Activated CD8-positive, alpha-beta memory T cell treated with anti-CD3 and anti-CD28 coated beads for 4 hours (primary cell): ENCODE data around the gene GMDS.
"Not testable (repeated sequence)": the region's sequence is repeated elsewhere in the genome, so short reads cannot be mapped to it uniquely, and the experiment has no call there.

ENCODE experiments used
- DNase-seq, 2 donors: peaks; one replicate each; pipeline ENCODE4 v3.0.0-alpha.2; 2020; ENCODE audit warnings: low read depth in 2 of 2

Gene GMDS

DNA sequence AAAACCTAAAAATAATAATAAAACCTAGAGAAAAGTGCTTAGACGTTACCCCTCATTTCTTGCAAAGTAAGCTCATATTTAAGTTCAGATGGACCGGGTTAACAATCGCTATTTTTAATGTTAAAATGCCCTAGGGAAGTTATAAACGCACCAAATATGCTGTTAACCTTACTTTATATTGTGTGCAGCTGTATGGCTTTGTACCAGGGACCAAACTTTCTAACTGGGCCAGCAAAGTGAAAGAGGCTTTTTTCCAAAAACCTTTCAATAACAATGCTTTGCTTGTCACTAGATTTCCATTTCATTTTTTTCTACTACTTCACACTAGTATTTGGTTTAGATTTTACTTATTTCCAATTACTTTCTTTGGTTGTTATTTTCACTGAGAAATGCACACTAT, 387.2 kb downstream of the GMDS start:
- DNase-seq: no peak

DNA sequence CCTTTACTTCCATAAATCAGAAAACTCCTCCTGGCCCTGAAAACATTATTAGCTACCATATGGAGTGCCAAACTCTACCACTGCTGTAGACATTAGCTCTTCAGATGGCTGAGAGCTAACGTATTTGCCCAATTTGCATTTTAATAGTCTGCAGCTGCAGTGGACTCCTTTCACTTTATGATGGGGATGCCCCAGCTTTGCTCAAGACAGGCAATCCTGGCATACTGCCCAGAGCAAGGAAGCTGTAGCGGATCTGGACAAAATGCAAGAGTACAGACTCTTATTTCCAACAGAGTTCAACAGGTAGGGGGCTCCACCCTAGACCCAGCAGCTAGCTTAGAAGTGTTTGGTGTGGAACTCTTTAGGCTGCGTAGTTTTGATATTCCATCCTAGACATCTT, 389.0 kb downstream of the GMDS start:
- no peak for DNase-seq

DNA sequence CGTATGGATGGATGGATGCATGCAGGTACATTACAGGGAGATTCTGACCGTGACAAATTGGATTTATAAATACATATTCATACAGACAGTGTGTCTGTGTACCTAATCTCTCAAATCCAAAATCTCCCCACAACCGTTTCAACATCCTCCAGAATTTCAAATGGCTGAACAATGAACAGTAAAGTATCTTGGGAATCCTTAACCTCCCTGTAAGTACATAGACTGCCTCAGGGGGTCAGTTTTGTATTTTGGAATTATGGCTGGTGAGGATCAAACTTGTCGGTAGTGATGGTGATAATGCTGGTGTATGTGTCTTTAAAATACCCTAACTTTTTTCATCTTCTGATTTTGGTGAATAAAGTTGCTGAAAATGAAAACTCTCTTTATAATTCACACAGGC, 389.5 kb downstream of the GMDS start:
- DNase-seq: no peak

DNA sequence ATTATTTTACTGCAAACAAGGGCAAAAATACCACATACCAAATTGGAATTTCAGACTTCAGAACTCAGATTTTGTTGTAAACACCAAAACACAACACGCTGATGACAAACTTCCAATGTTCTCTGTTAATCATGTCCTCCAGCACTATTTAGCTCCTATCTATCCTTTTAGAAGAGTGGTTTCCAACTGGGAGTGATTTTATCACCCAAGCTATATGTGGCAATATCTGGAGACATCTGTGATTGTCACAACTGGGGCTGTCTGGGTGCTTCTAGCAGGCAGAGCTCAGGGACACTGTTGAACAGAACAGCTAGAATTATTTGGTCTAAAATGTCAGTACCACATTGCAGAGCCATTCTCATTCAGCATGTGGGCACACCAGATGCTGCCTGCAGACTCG, 391.1 kb downstream of the GMDS start:
- DNase-seq: no peak

DNA sequence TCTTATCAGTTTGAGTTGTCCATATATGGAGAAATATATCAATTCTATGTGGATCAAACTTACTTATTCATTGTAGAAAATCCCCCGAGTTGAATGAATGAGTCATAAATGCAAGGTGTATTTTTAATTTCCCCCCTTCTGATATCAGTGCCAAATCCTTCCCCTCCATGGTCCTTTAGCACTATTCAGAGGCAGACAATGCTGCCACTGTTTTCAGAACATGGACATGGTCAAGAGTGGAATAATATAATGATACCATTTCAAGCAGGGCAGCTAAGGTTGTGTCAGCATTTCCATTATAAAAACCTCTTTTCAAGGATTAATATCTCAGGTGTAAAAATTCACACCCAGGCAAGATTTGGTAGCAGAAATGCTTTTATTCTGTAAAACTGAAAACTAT, 391.6 kb downstream of the GMDS start:
- DNase-seq: no peak

DNA sequence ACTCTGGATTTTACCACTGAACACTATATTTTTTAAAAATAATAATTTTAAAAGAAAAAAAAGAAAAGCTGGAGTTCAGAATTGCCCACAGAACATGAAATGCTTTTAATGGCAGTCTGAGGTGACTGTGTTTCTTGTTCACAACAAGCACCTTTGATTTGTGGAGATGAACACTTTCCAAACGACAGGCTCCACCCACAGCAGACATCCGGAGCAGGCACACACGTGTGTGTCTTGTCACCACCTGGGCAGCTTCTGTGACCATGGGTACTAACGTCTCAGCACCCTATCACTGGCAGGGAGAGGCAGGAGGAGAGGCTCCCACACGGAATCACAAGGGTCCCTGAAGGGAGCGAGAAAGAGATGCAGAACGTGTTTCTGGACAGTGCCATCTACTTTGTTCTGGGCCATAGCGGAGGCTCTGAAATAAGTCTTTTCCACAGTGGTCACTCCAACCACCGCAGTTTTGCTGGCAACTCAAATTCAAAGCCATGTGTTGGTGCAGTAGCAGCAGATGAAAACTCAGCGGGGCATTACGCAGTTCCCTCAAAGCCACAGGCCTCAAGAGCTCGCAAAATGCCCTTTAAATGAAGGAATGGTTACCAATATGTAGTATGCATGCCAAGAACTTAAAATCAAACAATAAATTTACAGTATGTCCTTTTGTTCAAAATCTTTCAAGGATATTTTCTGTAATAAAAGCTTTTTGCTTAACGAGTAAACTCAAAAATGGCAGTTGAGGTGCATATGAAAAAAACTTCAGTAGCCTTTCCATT, 393.5 kb downstream of the GMDS start:
- no peak for DNase-seq

DNA sequence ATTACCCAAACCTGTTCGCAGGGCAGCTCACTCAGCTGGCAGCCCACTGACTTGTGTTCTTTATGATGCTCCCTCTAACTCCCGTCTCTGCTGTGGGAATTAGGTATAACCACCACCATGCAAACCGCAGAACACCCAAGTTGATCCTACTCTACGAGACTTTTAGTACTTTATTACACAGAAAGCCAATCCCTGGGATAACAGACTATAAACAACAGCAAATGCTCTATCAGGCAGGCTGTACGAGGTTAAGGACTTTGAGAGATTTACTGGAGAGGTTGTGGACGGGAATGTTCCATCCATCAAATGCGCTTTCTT, 394.6 kb downstream of the GMDS start:
- no peak for DNase-seq

DNA sequence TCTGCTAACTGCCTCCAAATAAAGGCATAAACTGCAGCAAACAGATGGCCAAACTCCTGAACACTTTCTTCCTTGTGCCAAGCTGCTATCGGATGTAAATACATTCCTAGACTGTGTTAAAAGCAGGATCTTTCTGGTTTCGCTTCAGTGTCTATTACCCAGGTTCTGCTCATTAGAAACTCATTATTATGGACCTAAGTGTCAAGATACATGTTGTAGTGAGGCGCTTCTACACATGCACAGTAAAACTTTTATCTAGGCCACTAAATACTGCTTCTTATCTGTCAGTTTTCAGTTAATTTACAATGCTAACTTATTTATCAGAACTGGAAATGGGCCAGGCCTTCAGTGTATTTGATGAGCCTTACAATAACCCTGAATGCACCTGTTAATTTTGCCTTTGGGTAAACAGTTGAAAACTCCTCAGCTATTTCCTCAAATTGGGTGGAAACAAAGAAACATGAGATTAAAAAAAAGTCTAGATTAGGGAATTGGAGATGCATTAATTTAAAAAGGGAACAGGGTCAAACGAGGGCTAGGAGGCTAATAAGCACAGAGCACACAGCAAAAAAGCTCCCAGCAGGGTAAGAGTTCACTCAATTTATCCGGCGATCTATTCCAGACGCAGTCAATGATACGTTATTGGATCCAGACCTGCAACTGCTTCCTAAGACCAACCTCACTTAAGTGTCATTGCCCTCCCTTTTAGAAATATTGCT, 395.1 kb downstream of the GMDS start:
- DNase-seq: no peak

DNA sequence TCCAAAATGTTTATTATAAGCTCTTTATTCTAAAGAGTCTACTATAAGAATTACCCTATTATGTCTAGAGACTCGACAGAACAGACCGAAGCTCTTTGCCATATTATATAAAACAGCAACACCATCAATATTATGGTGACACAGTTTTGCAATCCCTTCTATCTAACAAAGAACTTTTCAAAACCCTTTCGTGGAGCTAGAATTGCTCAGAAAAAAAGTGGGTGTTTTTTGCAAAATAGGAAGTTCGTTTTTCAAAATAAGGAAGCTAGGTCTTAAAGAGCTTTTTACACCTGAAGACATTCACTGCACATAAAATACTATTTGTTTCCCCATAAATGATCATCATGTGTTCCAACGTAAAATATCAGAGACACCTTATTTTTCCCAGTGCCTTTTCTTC, 395.7 kb downstream of the GMDS start:
- no peak for DNase-seq

DNA sequence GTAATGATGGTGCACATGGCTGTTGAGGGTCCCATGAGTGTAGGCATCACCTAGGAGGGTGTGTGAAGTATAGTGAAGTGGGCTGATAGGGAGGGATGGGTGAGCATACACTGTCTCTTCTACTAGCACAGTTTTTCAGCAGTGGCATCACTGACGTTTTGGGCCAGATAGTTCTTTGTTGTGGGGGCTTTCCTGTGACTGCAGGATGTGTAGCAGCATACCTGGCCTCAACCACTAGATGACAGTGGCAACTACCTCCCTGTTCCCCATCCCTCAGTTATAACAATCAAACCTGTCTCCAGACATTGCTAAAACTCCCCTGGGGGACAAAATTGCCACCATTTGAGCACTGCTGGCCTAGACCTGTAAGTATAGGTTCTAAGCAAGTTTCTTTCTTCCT, 396.7 kb downstream of the GMDS start:
- DNase-seq: no peak

DNA sequence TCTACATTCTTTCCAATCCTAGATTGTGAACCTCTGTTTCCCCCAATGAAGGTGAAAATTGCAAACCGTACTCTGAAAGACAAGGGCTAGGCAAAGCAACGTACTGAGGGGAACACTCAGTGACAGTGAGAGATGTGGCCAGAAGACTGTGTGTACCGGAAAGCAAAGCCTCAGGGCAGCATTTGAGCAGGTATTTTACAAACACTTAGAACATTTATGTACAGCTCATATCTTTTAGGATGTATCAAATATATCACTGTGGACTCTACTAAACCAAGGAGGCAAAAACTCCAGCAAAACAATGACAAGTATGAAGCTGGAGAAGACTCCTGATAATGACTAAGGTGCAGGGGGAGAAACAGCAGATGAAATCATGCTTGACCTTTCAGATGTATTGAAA, 398.8 kb downstream of the GMDS start:
- DNase-seq: no peak

DNA sequence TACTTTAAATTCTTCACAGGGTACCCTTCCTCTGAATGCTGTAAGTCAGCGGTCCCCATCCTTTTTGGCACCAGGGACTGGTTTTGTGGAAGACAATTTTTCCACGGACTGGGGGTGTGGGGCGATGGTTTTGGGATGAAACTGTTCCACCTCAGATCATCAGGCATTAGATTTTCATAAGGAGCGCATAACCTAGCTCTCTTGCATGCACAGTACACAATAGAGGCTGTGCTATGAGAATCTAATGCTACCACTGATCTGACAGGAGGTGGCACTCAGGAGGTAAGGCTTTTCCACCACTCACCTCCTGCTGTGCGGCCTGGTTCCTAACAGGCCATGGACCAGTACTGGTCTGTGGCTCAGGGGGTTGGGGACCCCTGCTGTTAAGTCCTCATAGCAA, 399.9 kb downstream of the GMDS start:
- not testable (repeated sequence) for DNase-seq

DNA sequence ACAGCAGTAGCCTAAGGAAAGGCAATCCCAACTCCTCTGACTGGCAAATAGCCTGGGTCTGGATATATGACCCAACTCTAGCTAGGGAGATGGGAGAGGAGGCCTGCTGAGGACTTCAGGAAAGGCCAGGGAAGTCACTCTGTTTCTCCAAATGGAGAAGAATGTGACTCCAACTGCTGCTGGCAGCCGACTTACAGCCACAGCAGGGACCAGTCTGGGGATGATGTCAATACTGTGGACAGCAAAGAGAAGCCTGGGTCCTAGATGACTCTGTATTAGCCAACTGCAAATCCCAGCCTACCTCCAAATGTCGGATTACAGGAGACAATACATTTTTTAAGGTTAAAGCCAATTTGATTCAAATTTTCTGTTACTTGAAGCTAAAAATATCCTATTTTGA, 403.1 kb downstream of the GMDS start:
- no peak for DNase-seq

DNA sequence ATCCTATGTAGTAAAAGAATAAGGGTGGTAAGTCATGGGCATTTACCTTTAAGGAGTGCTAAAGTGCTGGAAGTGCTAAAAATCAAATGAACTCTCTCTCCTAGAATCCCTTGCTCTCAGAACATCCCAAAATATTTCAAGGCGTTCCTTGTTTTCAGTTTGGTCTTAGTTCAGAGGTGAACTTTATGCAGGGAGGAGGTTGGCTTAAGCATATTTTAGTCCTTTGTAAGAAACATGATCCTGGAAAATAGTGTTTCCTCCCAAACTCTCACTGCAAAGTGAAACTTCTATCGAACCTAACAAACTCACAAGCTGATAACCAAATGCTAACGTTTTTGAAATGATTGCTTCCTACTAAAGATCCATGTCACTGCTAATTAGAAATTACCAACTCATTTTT, 404.3 kb downstream of the GMDS start:
- DNase-seq: no peak

DNA sequence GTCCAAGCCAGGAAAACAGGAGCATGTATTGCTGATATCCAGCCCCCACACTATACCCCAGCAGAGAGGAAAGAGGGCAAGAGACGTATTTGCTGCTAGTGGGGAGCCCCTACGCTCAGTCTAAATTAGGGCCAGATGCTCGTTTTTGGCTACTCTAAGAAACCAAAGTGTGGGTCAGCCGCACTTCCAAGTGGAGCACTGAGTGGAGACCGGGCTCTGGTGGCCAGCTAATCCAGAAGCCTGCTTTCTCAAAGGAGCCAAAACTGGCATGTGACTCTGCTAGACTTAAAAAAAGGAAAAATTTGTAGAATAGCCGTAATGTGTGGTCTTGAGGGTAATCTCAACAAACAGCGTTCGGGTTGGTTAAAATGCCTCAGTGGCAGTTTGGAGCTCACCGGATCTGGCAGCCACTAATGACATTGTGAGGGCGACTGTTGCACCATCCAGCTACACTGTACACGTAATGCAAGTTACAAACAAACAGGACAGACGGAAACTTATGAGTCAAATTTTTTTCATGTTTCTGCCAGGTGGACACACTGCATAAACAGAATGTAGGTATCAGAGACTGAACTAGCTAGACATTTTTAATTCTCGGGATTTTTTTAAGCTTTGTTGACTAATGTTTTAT, 404.8 kb downstream of the GMDS start:
- DNase-seq: no peak

DNA sequence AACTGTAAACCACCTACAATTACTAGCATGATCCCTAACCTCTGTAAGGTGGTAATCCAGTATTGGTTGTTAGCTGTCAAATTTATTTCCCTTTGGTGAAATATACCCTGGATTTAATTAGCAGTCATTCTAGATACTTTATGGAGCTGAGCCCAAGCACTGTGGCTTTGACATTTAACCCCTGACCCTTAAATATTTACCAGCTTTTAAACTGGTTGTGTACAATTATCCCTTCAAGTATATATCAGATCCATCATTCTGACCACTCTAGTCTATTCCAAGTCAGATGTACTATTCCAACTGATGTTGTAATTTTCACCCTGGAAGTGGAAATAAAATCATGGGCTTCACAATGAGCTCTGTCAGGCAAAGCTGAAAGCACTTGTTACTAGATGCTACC, 406.0 kb downstream of the GMDS start:
- no peak for DNase-seq

DNA sequence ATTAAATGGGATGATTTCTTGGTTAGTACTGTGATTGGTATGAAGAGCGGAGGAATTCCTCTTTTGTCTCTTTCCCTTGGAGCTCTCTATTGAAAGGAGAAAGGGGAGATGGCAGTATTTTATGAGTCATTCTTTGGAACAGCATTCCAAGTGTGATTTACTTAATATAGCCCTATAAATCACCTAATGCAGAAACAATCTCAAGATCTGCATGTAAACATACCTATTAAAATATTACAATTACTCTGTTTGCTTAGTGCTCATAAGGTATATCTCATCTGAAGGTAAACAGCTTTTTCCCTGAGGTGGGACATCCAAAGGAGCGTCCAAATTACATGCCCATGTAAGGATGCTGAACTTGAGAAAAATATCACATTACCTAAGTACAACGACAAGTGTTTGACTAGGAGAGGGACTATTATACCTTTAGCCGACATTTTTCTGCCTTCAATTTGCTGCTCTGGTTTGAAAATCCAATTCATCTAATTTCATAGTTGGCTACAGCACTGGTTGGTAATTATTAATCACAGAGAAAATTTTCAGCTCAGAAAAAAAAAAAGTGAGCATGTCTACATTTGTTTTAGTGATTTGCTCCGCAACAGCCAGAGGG, 406.7 kb downstream of the GMDS start:
- DNase-seq: no peak

DNA sequence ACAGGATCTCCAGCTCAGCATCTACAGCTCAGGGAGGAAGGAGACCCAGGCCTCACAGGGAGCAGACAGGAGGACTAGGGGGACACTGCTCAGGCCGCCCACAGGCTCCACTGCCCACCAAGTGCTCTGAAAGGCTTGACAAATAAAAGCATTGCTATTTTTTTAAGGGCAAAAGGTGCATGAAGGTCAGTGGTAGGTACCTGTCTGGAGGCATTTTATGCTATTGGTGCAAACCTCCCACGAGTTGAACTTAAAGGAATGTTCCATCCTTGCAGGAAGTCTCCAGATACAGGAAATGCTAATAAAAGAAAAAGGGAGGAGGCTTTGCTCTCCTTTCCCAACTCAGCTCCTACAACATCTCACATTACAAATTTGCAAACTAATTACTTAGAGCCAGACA, 407.6 kb downstream of the GMDS start:
- DNase-seq: no peak

DNA sequence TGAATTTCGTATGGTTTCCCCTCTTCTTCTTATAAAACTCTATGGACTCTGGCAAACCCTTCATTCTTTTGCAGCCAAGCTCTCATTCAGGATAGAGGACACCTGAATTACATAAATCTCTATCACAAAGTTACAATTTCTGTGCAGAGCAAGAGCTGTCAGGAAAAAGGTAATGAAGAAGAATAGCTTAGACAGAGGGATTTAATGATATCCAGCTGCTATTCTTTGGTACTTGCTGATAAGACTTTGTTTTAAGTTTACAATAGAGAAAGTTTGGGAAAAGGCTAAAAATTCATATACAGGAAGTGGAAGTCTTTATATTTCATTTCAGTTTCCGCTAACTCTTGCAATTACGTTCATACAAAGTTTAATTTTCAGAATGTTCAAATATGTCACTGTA, 408.7 kb downstream of the GMDS start:
- DNase-seq: no peak

DNA sequence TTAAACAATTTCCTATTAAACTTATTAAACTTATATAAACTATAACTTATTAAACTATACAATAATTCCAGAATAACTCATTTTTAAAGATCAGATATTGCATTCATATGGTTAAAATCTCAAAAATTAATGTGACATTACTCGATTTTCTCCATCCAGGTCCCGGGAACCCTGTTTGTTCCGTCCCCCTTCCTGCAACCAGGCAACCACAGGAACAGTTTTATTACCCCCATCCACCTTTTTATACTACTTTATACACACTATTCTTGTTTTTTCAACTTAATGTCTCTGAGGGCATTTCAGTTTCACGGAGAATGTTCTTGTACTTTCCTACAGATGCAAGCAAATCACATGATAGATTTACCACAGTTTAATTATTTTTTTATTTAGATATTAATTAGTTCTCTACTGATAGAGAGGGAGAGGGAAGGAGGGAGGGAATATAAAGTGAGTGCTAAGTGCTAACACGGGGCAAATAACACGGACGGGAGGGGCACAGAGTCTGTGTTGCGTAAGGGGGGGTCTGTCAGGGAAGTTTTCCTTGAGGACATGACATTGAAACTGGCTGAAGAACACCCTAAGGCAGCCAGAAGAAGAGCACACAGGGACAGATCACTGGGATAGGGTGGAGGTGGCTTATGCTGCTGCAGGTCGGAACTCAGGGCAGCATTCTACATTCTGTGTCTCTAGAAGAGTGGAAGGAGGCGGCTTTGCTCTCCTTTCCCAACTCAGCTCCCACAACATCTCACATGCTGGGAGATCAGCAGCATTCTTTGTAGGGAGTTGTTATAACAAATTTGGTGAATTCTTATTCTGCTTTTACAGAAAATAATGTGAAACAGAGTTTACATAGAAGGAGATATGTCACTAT, 410.5 kb downstream of the GMDS start:
- no peak for DNase-seq

DNA sequence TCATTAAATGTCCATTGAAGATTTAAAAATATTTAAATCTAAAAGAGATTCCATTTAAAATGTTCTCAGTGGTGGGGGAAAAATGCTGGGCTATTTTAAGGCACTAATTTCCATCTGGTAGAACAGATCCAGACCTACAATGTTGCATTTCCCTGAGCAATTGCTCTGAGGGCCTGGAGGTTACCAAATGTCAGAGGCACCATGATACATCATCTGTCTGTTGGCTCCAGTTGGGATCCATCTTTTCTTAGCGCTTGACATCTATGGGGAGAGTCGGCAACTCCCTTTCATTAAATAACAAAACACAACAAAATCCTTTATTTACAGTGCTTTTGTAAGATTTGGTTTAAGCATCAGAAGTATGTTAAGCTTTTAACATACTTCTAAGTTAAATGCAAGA, 411.2 kb downstream of the GMDS start:
- DNase-seq: no peak
